H1 (cell line): Measurements from ENCODE around the gene SCOC. TPM values are rescaled to one million over a fixed set of nuclear protein-coding genes. Genes with fewer than 3 reads are reported as not detected.

Source experiments
- CTCF ChIA-PET: fragments of 300-600 bp; sonication (Branson Sonifier 250); formaldehyde crosslinking; loops from one replicate; lab custom pipeline; 2021; ENCODE audit not compliant: partially characterized antibody; lab: Charles Lee
- POLR2A ChIA-PET: fragments of 300-600 bp; sonication (Branson Sonifier 250); formaldehyde crosslinking; loops from one replicate; lab custom pipeline; 2021; ENCODE audit warnings: inconsistent platforms; ENCODE audit not compliant: partially characterized antibody; lab: Charles Lee
- DNase-seq, 2 experiments: peaks; one replicate each; pipeline versions ENCODE4 v3.0.0 to v3.0.0-alpha.2; 2010 to 2022; ENCODE audit warnings: low spot score in 2 of 2, low read depth in 1 of 2, mixed read lengths in 1 of 2
- FAIRE-seq: peaks from 2 replicates; lab custom pipeline; 2011; peaks lifted over from hg19 to GRCh38; lab: Jason Lieb, UNC
- H2AFZ ChIP-seq: 2 replicates; pipeline ENCODE4 v1.8.1; 2012; ENCODE audit warnings: low read length, inconsistent platforms
- H2AK5ac ChIP-seq: 2 replicates; pipeline ENCODE4 v1.6.1; 2013; ENCODE audit warnings: low read depth, low read length
- H2BK120ac ChIP-seq: replicated peaks from 2 replicates; pipeline ENCODE3; 2013; ENCODE audit warnings: low read depth, low read length, inconsistent platforms
- H2BK12ac ChIP-seq: 2 replicates; pipeline ENCODE4 v1.6.1; 2013; ENCODE audit warnings: low read depth, low read length
- H2BK15ac ChIP-seq: 2 replicates; pipeline ENCODE4 v1.6.1; 2013; ENCODE audit warnings: low read length
- H2BK20ac ChIP-seq: 2 replicates; pipeline ENCODE4 v1.6.1; 2013; ENCODE audit warnings: low read length
- H2BK5ac ChIP-seq: 2 replicates; pipeline ENCODE4 v1.6.1; 2013; ENCODE audit warnings: low read depth, low read length
- H3K14ac ChIP-seq: 2 replicates; pipeline ENCODE4 v1.6.1; 2013; ENCODE audit warnings: inconsistent platforms; ENCODE audit not compliant: insufficient read length
- H3K18ac ChIP-seq: 2 replicates; pipeline ENCODE4 v1.6.1; 2013; ENCODE audit warnings: low read length; ENCODE audit errors: extremely low read depth
- H3K23ac ChIP-seq: 2 replicates; pipeline ENCODE4 v1.6.1; 2013; ENCODE audit warnings: inconsistent platforms; ENCODE audit not compliant: insufficient read length
- H3K23me2 ChIP-seq: 2 replicates; pipeline ENCODE4 v1.6.1; 2013; ENCODE audit warnings: low read depth, low read length
- H3K27ac ChIP-seq: 2 replicates; pipeline ENCODE4 v1.6.1; 2011; ENCODE audit warnings: low read depth, low read length, inconsistent platforms
- H3K27me3 ChIP-seq, 4 experiments: replicated peaks in 1 of 4; 1 replicate in 1 of 4; 2 replicates in 3 of 4; pipeline versions ENCODE4 v1.6.1 to v1.8.1; 2011 to 2013; ENCODE audit warnings: low read length in 3 of 4, mild to moderate bottlenecking in 3 of 4, inconsistent platforms in 2 of 4, mixed read lengths in 2 of 4, moderate library complexity in 1 of 4; ENCODE audit not compliant: control insufficient read depth in 3 of 4, insufficient read depth in 3 of 4; ENCODE audit errors: extremely low read depth in 1 of 4
- H3K36me3 ChIP-seq, 4 experiments: 2 replicates each; pipeline versions ENCODE4 v1.6.1 to v1.8.1; 2011 to 2013; ENCODE audit warnings: mild to moderate bottlenecking in 4 of 4, low read length in 3 of 4, moderate library complexity in 2 of 4, control low read depth in 1 of 4, inconsistent platforms in 1 of 4; ENCODE audit not compliant: insufficient read depth in 4 of 4, control insufficient read depth in 2 of 4
- H3K4ac ChIP-seq: replicated peaks from 2 replicates; pipeline ENCODE3; 2013; ENCODE audit warnings: low read length, low read depth, mixed read lengths, inconsistent platforms; ENCODE audit not compliant: insufficient read length
- H3K4me1 ChIP-seq, 4 experiments: replicated peaks in 1 of 4; 1 replicate in 1 of 4; 2 replicates in 3 of 4; pipeline versions ENCODE4 v1.6.1 to v1.8.1; 2011 to 2013; ENCODE audit warnings: low read length in 3 of 4, inconsistent platforms in 2 of 4, mixed read lengths in 1 of 4; ENCODE audit not compliant: insufficient read depth in 4 of 4, control insufficient read depth in 3 of 4
- H3K4me2 ChIP-seq, 2 experiments: 2 replicates each; pipeline versions ENCODE4 v1.6.1 to v1.8.1; 2011 to 2013; ENCODE audit warnings: low read depth in 2 of 2, low read length in 2 of 2, control low read depth in 1 of 2, inconsistent platforms in 1 of 2, mild to moderate bottlenecking in 1 of 2; ENCODE audit not compliant: insufficient read depth in 1 of 2
- H3K4me3 ChIP-seq, 4 experiments: fragments of 200-600, 300-600 bp in 1 of 4; sonication (generic), shearing (Covaris generic), sonication (Bioruptor Twin) in 1 of 4; 2 replicates each; pipeline versions ENCODE4 v1.5.1 to v1.8.1; 2011 to 2016; ENCODE audit warnings: low read length in 4 of 4, low read depth in 3 of 4, control low read depth in 2 of 4, inconsistent platforms in 2 of 4, mild to moderate bottlenecking in 2 of 4, mixed read lengths in 1 of 4, moderate library complexity in 1 of 4; ENCODE audit not compliant: insufficient read depth in 2 of 4; ENCODE audit errors: extremely low read depth in 1 of 4
- H3K56ac ChIP-seq: replicated peaks from 2 replicates; pipeline ENCODE3; 2013; ENCODE audit warnings: low read depth, mild to moderate bottlenecking, mixed read lengths, low read length, inconsistent platforms; ENCODE audit not compliant: insufficient read length
- H3K79me1 ChIP-seq: 2 replicates; pipeline ENCODE4 v1.6.1; 2013; ENCODE audit warnings: low read depth, low read length, control low read depth
- H3K79me2 ChIP-seq, 2 experiments: 2 replicates each; pipeline versions ENCODE4 v1.6.1 to v1.8.1; 2012 to 2013; ENCODE audit warnings: low read length in 2 of 2, mild to moderate bottlenecking in 2 of 2, inconsistent platforms in 1 of 2; ENCODE audit not compliant: insufficient read depth in 2 of 2, control insufficient read depth in 1 of 2
- H3K9ac ChIP-seq, 4 experiments: replicated peaks in 1 of 4; 1 replicate in 1 of 4; 2 replicates in 3 of 4; pipeline versions ENCODE4 v1.6.1 to v1.8.1; 2011 to 2013; ENCODE audit warnings: low read depth in 3 of 4, low read length in 3 of 4, control low read depth in 2 of 4, mild to moderate bottlenecking in 2 of 4, moderate library complexity in 2 of 4, inconsistent platforms in 1 of 4; ENCODE audit errors: extremely low read depth in 1 of 4
- H3K9me3 ChIP-seq, 2 experiments: 2 replicates each; pipeline versions ENCODE4 v1.6.1 to v1.8.1; 2012 to 2013; ENCODE audit warnings: mild to moderate bottlenecking in 2 of 2, moderate library complexity in 2 of 2, control low read depth in 1 of 2, inconsistent platforms in 1 of 2, low read depth in 1 of 2, low read length in 1 of 2, mixed read lengths in 1 of 2; ENCODE audit not compliant: insufficient read depth in 2 of 2
- H4K20me1 ChIP-seq, 2 experiments: replicated peaks in 1 of 2; 2 replicates each; pipeline versions ENCODE3 to v1.8.1; 2011 to 2013; ENCODE audit warnings: inconsistent platforms in 2 of 2, low read length in 2 of 2, mild to moderate bottlenecking in 1 of 2; ENCODE audit not compliant: insufficient read depth in 2 of 2, control insufficient read depth in 1 of 2
- H4K5ac ChIP-seq: 2 replicates; pipeline ENCODE4 v1.6.1; 2013; ENCODE audit warnings: low read length, low read depth, mixed read lengths, inconsistent platforms; ENCODE audit not compliant: insufficient read length
- H4K8ac ChIP-seq: 2 replicates; pipeline ENCODE4 v1.8.0; 2013; ENCODE audit warnings: mild to moderate bottlenecking, moderate library complexity, low read length, inconsistent platforms; ENCODE audit not compliant: insufficient read depth; ENCODE audit errors: extremely low read depth
- H4K91ac ChIP-seq: replicated peaks from 2 replicates; pipeline ENCODE3; 2013; ENCODE audit warnings: low read length, mixed read lengths, inconsistent platforms; ENCODE audit not compliant: insufficient read length
- EZH2 ChIP-seq: fragments of 200-600 bp; sonication (generic); IDR thresholded peaks from 2 replicates; pipeline ENCODE4 v1.7.1; 2012; ENCODE audit warnings: low read depth, mild to moderate bottlenecking, moderate library complexity, low read length, inconsistent platforms; ENCODE audit not compliant: severe bottlenecking
- PHF8 ChIP-seq: fragments of 200-600 bp; sonication (generic); conservative IDR thresholded peaks from 2 replicates; pipeline ENCODE4 v1.7.1; 2012; ENCODE audit warnings: low read depth, mild to moderate bottlenecking, inconsistent platforms, low read length, moderate library complexity
- POLR2A ChIP-seq, 2 experiments: IDR thresholded peaks; 1 replicate in 1 of 2; 2 replicates in 1 of 2; pipeline ENCODE4 v1.6.1; 2011; ENCODE audit warnings: low read depth in 2 of 2, low read length in 2 of 2, mild to moderate bottlenecking in 2 of 2; ENCODE audit errors: control extremely low read depth in 1 of 2
- SIN3A ChIP-seq, 2 experiments: IDR thresholded peaks in 1 of 2; conservative IDR thresholded peaks in 1 of 2; 2 replicates each; pipeline ENCODE4 v1.6.1; 2011 to 2012; ENCODE audit warnings: low read length in 2 of 2, improper control_type of control experiment in 1 of 2, low read depth in 1 of 2, mild to moderate bottlenecking in 1 of 2
- WGBS, 2 experiments: shearing (Covaris generic) in 1 of 2; methylation state at CpG; one replicate each; pipeline versions ENCODE4 v1.1.6 to v1.1.7; 2013 to 2015; ENCODE audit warnings: low lambda C conversion rate in 2 of 2, mixed read lengths in 2 of 2, inconsistent platforms in 1 of 2, low coverage in 1 of 2, missing lambda C conversion rate in 1 of 2; ENCODE audit not compliant: insufficient replicate concordance in 2 of 2, insufficient coverage in 1 of 2, insufficient read length in 1 of 2; ENCODE audit errors: extremely low coverage in 1 of 2, missing lambda C conversion rate in 1 of 2; 5-methylcytosine and 5-hydroxymethylcytosine counted together
- polyA plus RNA-seq, 7 experiments: library from polyadenylated mRNA; depleted of rRNA in 3 of 7; stranded (reverse) in 5 of 7; unstranded in 2 of 7; fragments of >200 nt in 5 of 7; fragments of 200-250 nt in 2 of 7; gene quantifications; 1 replicate in 5 of 7; 2 replicates in 1 of 7; 4 replicates in 1 of 7; pipeline versions ENCODE4 v1.2.1 to v1.2.3, GENCODE V29; 2011 to 2013; ENCODE audit warnings: missing spikeins in 2 of 7, mixed read lengths in 2 of 7
- total RNA-seq: library from RNA; stranded (reverse); fragmentation: NEBNext Ultra II Directional; extraction: Animal tissue kit (Norgen Biotek cat#: 25700); gene quantifications from 2 replicates; pipeline ENCODE4 v1.2.1, GENCODE V29; 2021

The SCOC gene
- total and polyA plus RNA-seq, 2 of the 8 experiments (the other 6 are each of a cell fraction or from before 2014, with no cell fraction given) = 12.1 to 33.4 TPM

- no peaks in the 10 kb centered on the region for H3K9me3 ChIP-seq
- peak overlapping the region; percentile 81 for H2AFZ ChIP-seq
- peaks cover 1% of the 10 kb centered on the region in 2 experiments for H4K20me1 ChIP-seq
- no peak overlapping the region for H2BK12ac ChIP-seq
- peak overlapping the region in 3 of 4 experiments; percentile 52 to 87 (median 64); a peak in 5 of 7 replicates for H3K9ac ChIP-seq
- no peak overlapping the region for H4K91ac ChIP-seq
- H2BK20ac ChIP-seq = no peak overlapping the region
- no peak overlapping the region for H4K8ac ChIP-seq
- peak overlapping the region; percentile 70 to 96 (median 82) for H3K4me3 ChIP-seq
- no peak overlapping the region for H3K23ac ChIP-seq
- peaks cover 7 to 39% of the 10 kb centered on the region in 2 experiments; a peak in 3 of 4 replicates for H3K79me2 ChIP-seq
- peak overlapping the region; percentile 88 for H3K4me2 ChIP-seq
- WGBS, 2 experiments = 4% methylated on average over 21 of the region's 21 CpGs; no CpG with 5 or more reads in 1 of the 2 experiments
- no peak overlapping the region for H2BK5ac ChIP-seq
- peaks cover 5% of the 10 kb centered on the region for H3K23me2 ChIP-seq
- H3K27me3 ChIP-seq = no peaks in the 10 kb centered on the region
- ChIA-PET POLR2A (interaction anchor here (0.7 to 3.7 kb wide), 9 partner anchors 11 to 281 kb away, joined by 3 to 14 read pairs (median 4); partner anchors contain the start of genes CLGN and ELMOD2), CTCF (interaction anchor here (0.9 to 4.2 kb wide), 7 partner anchors 10 to 201 kb away, joined by 3 to 41 read pairs (median 3); partner anchors contain the start of gene ELMOD2)
- no peak overlapping the region for H2BK120ac ChIP-seq
- H3K79me1 ChIP-seq = no peaks in the 10 kb centered on the region
- peak overlapping the region; percentile 45 for H4K5ac ChIP-seq
- H2BK15ac ChIP-seq = no peak overlapping the region
- no peaks in the 10 kb centered on the region for H3K36me3 ChIP-seq
- TF ChIP-seq SIN3A (conservative IDR thresholded peaks at IDR 0.05 in 1 of 2, IDR thresholded peaks at IDR 0.05 in 1 of 2; ENCODE audit: low read depth in 1 of 2, low read length in 2 of 2) (0 out of 4 replicates have a peak, but pooled peaks of 1 of the 2 experiments have one; percentile 1), PHF8 (peak; percentile 9), EZH2 (no peak), POLR2A (IDR thresholded peaks at IDR 0.05; ENCODE audit: control extremely low read depth in 1 of 2, low read depth in 2 of 2, low read length in 2 of 2) (peak in 1 of 2 experiments; percentile 27; a peak in 1 of 3 replicates)
- DNase-seq (no peak), FAIRE-seq (no peak)
- H3K4ac ChIP-seq = no peak overlapping the region
- H3K14ac ChIP-seq = no peak overlapping the region
- no peak overlapping the region for H2AK5ac ChIP-seq
- no peak overlapping the region for H3K56ac ChIP-seq
- peaks cover 0 to 4% (median 0%) of the 10 kb centered on the region in 4 experiments; a peak in 2 of 7 replicates for H3K4me1 ChIP-seq
- peak overlapping the region; percentile 64; the same call in 1 of the 2 replicates for H3K18ac ChIP-seq
- peak overlapping the region; percentile 6; the same call in 1 of the 2 replicates for H3K27ac ChIP-seq
Observed at GRCh38 chr4:140372751-140373327, 607 bp upstream of the SCOC start.
